ENCODE data around the gene XKR3. TPM values are rescaled to one million over a fixed set of nuclear protein-coding genes. Genes with fewer than 3 reads are reported as not detected.

Gene XKR3
- not detected in 2 replicates for total RNA-seq

DNA sequence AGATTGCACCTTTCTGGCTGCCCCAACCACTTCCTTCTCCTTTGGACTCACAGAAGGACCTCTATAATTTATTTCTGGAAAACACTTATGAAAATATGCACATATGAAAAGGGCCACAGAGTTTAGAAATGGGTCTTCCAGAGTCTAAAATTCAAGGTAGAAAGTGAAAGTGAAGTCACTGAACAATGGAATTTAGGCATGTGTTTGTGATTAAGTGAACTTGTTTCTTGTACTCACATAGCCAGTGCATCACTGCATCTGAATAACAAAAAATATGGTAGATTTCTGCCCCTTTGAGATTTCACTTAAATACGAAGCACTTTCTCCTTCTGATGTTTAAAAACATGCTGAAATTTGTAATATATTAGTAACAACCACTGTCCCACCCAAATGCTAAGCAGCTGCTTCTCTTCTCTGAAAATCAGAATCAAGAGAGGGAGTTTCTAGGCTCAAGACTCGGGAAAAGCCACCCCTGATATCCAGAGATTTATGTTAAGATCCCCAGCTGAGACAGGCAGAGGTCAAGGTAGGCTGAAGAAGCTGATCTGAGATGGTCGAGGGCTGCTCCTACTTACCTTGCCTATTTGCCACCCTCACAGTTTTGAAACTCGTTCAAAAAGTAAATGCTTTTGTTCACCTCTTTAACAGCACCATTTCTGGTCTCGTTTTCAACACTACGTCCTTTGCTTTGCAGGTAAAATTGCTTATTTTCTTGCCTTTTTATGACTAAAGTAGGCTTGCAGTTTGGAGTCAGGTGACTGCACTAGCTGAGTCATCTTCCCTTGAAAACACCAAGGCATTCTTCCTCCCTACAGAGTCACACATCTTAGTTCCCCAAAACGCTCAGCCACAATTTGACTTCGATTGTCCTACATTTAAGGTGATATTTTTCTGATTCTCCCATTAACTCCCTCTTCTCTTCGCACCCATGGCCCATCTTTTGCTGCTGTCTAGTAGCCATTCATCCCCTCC, at the start of gene XKR3:
TSS of gene XKR3 (minus strand) at position 696 of the 972 bp plus-strand sequence. CDS start 17,338 bp downstream, outside the sequence.

Small RNA genes lying within 50 kb of the gene (small RNA-seq; reads per million reads assigned to genes)
- not detected for gene GPM6BP3

Other genes with a start within 250 kb of the XKR3 start
- not detected in 2 replicates for gene CCT8L2, start 232.6 kb downstream of the XKR3 start, total RNA-seq
- gene GAB4, start 182.8 kb upstream of the XKR3 start, total RNA-seq = not detected in 2 replicates

All from vein endothelial cell (primary cell).